HG03280 (cell line): ENCODE results near the gene CR1.
"Not testable (repeated sequence)": the region's sequence is repeated elsewhere in the genome, so short reads cannot be mapped to it uniquely, and the experiment has no call there.

Experiments
- ATAC-seq: cut with Tn5 transposase; IDR thresholded peaks from one replicate; pipeline ENCODE4 v1.9.1; 2021; ENCODE audit warnings: mild to moderate bottlenecking, moderate library complexity; ENCODE audit not compliant: unreplicated experiment

The CR1 gene

DNA sequence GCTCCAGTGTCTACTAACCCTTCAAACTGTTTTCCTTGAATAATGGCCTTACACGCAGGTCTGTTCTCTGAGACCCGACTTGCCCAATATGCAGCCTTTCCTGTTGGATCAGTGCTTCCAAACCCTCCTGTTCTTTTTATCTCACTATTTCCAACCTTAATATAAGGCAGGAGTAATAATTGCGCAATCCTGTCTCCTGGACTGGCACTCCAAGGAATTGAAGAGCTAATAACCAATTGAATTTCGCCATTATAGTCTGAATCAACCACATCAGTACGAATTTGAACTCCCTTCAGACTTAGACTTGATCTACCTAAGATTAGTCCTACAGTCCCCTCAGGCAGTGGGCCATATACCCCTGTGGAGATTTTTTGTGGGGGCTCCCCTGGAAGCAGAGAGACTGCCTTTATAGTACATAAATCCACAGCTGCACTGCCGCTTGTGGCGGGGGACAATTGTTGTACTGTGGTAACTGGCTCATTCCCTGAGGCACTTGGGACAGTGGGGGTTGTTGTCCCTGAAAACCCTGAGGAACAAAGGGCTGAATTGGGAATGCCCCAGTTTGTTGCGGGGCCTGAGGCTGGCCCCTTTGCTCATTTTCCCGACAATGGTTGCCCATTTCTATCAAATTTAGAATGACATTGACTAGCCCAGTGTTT is 142.7 kb downstream of the CR1 start:
- ATAC-seq, result not testable (repeated sequence)

DNA sequence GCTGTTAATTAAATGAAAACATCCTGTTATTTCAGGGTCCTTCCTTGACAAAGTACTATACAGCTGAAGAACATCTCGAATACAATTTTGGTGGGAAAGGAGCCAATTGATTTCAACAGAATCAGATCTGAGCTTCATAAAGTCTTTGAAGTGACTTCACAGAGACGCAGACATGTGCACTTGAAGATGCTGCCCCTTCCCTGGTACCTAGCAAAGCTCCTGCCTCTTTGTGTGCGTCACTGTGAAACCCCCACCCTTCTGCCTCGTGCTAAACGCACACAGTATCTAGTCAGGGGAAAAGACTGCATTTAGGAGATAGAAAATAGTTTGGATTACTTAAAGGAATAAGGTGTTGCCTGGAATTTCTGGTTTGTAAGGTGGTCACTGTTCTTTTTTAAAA is 143.4 kb downstream of the CR1 start:
- not testable (repeated sequence) for ATAC-seq

DNA sequence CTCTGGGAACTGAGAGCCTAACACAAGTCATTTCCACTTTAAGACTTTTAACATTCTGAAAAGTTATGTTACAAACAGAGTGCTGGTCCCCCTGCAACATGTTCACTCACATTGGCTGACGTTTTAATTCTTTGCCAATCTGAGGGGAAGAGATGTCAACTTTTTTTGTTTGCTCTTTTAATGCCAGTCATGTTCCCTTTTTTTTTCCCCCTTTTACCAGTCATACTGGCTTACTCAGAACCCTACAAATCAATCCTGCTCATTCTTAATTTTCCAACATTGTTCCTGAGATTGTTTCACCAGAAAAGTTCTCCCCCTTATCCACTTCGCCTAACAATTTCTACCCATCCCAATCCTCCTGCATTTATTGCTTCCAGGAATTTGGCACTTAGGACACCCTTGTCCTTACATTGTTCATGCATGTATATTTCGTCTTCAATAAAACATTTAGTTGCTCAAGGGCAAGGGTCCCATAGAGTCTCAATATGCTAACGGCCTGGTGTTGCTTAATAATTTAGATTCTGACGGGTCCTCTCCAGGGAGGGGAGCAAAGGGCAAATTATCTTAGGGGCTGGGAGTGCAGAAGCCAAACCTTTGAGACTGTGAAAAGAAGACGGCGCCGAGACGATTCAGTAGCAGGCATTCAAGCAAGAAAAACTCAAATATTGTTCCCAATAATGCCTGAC is 148.4 kb downstream of the CR1 start:
- peak; percentile 16 for ATAC-seq

DNA sequence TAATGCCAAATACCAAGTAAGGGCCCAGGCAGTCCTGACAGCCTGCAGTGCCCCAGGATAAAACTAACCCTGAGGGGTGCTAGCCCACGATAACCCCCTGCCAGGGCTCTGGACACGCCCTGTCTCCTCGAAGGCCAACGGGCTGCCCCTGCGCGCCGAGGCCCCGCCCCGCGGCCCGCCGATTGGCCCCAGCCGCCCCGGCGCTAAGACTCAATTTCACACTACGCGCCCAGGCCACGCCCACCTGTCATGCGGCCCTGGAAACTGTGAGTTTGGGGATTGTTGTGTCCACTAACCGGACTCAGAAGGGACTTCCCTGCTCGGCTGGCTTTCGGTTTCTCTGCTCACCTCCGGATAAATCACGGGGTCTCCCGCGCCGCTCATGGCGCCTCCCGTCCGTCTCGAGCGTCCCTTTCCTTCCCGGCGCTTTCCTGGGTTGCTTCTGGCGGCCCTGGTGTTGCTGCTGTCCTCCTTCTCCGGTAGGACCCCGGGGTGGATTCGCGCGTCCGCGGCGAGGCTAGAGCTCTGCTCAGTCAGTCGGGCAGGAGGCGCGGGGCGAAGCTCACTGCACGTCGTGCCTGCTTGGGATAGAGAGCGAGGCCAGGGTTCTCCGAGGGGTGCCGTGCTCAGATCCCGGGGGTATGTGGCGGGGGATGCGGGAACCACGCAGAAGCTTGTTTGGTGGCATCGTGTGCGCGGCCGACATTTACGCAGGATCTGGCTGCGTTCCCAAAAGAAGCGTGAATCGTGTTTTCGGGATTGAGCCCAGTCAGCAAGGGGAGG is 149.1 kb downstream of the CR1 start, which contains the start of gene CR1L:
Gene CR1L (plus strand): TSS at position 282 of the 783 bp plus-strand sequence. CDS start 101 bp downstream, at position 383.
- ATAC-seq, result peak; percentile 90

DNA sequence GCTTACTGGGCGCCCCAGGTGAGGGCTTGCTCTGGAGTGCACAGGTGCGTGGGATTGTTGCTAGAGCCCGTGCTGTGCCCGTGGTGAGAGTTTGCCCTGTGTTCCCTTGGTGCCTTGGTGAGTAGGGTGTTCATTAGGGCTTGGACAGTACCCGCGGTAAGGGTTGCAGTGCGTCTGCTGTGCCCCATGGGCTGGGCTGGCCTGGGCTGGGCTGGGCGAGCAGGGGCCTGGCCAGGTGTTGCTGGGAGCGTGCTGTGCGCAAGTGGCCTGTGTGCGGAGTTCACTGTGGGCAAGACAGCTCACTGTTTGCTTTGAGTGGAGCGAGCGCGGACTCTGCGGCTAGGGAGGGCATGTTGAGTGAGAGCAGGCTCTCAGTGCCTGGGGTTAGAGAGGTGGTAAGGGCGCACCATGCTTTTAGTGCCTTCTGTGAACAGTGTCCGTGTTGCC is 149.7 kb downstream of the CR1 start:
- ATAC-seq, result no peak

DNA sequence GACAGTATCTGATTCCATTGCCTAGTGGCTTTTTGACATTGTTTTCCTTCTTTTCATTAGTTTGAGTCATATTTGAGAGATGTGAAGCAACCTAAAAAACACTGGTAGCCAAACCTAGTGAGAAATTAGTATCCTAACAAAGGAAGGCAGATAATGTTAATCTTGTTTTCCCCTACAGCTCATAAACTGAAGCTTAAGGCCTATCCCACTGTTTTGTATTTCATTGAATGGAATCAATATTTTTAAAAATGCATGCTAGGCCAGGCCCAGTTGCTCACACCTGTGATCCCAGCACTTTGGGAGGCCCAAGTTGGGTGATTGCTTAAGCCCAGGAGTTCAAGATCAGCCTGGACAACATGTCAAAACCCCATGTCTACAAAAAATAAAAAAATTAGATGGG is 150.2 kb downstream of the CR1 start:
- ATAC-seq, result no peak

DNA sequence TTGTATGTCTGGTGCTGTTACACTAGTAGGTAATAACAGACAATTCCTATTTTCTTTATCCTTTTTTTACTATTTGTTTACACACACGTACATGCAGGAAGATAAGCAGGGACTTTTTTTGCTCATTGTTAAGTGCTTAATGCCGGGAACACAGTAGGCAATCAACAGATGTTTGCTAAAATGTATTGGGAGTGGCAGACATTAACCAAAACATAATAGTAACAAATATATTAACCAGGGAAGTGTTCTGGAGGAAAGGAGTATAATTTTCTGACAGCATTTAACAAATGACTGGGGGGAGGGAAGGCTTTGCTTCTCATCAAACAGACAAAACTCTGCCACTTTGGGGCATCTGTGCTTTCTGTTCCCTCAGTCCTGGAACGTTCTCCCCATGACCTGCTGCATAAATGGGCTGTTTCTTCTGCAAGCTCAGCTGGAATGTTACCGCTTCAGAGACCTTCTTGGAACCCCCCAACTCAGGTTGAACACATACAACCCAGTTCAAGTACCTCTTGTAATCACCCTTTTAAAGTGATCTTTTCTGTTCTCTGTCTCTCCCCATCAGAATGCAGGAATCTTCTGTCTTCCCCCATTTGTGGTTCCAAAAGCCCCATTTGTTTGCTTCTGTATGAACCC is 151.1 kb downstream of the CR1 start:
- no peak for ATAC-seq

DNA sequence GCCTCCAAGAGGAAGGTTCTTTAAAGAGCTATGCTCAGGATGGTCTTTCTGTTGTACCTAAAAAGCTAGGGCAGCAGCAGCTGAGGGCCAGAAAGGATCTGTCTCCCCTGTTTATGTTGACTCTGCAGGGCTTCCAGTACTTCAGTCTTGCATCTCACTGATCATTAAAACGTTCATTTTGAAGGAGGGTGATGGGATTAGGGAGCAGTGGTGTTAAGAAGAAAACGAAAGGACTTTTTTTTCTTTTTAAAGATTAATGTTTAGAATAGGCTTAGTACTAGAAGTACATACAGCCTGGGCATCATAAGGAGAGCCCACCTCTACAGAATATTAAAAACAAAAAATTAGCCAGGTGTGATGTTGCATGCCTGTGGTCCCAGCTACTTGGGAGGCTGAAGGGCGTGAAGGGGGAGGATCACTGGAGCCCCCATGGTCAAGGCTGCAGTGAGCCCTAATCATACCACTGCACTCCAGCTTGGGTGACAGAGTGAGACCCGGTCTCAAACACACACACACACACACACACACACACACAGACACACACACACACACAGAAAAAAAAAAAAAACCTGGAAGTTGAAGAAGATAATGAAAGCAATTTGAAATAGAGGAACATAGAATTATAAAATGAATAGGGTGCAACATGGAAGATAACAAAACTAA is 151.8 kb downstream of the CR1 start:
- ATAC-seq, result no peak

DNA sequence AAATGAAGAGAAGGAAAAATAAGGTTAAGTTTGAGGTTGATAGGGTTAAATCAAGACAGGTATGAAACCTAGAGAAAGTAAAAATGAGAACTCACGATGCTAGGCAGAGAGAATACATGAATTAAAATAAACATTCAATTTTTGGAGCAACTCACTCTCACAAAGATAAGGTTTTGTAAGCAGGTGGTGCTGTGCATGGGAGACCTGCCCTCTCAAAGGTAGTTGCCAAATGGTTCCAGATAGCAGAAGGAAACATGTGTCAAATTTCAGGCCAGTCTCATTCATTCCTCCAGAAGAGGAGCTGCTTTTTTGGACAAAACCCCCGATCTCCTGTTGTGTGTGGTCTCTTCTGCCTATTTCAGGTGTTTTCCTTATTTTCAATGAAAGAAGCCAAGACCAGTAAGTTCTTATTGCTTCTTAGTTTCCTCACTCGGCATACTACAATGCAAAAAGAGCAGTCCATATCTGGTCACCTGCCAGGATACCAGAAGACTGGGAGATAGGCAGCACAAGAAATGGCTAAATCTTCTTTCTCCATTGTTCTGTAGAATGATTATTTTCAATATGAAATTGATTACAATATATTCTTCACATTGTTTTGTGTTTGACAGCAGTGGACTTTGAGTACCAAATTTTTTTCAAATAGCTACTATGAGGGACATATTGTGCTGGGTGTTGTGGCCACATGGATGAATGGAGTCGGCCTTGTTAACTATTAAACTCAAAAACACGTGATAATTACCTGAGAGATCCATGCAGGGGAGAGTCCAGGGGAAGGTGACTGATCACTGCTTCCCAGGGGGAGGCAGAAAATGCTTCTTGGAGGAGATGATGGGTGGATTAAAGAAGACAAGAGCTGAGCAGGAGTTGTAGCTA is 152.6 kb downstream of the CR1 start:
- ATAC-seq, result no peak

DNA sequence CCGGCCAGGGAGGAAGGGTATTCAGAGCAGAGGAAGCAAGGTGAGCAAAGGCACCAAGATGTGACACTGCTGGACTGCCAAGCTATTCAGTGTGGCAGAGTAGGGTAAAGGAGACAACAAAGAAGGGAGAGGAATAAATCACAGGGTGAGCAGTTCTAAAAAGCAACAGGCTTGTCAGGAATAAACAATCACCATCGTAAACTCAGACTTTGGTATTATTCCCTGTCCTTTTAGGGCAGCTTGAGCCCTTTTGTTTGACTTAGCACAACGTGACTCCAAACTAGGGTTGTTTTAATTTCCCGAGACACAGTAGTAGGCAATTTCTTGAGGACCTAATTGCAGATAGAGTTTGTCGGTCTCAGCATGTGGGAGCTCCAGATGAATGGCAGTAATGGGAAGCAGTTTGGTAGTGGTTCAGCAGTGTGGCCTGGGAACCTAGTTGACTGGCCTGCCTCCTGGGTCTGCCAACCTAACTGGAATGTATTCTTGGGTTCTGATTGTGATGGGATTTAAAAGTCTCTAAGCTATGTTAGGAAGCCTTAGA is 153.3 kb downstream of the CR1 start:
- no peak for ATAC-seq

DNA sequence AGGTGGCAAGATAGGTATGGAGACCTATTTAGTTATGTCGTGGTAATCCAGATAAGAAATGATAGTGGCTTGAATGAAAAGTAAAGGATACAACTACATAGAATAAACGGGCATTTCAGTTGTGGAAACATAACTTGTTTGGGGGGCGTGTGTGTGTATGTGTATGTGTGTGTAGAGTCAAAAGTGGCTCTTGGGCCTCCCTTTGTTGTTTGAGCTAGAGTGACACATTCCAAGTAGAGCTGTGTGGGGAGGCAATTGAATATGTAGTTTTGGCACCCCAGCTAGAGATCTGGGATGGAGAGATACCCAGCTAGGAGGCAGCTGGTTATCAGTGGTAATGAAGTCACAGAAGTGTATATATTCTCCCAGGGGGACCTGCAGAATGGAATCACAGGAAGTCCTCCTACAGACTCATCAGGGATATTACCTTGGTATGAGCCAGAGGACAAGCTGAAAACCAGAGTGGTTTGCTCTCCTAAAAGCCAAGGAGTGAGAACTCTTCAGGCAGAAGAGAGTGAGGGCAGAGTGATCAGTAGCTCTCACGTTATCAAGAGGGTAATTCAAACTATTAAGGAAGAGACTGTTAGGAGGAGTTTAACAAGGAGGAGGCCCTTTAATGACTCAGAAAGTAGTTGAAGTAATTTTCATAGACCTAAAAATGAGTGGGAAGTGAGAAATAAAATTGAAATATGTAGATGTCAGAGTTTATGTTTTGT is 154.1 kb downstream of the CR1 start:
- ATAC-seq, result no peak

DNA sequence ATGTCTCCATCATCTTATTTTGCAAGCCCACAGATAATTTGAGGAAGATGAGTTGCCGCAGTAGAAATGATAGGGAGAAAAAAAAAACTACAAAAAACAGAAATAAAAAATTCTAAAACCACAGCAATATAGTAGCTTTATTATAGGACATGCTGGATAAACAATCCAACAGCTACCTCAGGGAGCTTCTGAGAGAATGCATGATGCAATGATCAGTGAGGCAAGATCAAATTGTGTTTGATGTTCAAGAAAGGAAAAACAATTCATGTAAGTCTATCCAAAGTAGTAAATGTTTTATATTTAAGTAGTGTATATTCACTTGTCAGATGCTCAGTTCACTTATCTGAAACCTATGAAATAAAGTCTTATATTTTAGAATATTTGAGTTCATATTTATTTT is 155.6 kb downstream of the CR1 start:
- ATAC-seq, result no peak

DNA sequence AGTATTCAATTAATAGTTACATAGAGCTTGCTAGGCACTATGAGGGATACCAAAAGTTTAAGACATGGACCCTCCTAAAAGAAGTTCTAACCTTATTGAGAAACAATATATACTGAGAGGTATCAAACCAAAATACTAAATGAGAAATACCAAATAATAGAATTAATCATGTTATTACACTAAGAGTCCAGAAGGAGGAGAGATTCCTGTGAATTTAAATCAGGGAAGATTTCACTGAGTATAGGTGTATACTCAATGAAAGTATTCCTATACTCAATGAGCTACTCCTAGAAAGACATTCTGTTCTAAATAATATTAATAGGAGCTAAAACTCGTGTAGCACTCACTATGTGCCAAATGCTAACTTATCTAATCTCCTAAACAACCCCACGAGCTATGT is 158.4 kb downstream of the CR1 start:
- no peak for ATAC-seq

DNA sequence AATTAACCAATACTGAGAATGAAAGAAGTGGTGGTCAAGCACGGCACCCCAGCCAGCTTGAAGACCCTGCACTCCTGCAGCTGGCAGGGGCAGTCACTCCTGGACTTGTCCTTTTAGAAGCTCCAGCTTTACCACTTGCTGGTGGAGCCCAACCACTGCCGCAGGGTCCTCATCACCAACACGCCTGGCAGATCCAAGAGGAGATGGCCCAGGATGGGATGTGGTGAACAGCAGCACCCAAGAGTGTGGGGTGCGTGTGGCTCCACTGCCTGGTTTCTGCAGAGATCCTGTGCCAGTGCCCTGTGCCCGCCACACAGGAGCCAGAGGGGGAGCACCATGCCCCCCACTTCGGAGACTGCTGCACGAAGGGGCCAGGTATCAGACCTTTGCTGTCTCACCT is 162.5 kb downstream of the CR1 start:
- ATAC-seq, result no peak

DNA sequence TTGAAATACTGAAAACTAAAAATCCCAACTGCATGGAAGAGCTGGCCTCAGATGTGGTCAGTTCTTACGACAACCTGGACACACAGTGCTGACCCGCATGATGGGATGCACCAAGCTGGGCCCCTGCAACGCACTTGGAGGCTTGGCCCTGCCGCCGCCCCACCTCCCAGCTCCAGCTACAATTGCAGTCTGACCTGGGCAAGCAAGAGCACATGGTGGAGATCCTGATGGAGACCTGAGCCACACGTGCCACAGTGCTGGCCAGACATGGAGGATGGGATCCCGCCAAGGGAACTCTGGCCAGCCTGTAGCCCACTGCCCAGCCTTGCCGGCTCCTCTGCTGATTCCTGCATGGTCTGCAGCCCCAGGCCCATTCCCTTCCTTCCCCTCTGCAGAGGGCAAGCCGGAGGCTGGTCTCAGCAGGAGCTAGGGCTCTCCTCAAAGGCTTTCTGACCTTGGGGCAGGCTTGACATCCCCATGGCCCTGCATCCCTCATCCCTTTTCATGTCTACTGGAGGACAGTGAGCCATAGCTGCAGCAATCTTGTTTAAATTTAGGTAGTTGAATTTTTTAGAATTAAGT is 163.0 kb downstream of the CR1 start:
- ATAC-seq, result no peak

DNA sequence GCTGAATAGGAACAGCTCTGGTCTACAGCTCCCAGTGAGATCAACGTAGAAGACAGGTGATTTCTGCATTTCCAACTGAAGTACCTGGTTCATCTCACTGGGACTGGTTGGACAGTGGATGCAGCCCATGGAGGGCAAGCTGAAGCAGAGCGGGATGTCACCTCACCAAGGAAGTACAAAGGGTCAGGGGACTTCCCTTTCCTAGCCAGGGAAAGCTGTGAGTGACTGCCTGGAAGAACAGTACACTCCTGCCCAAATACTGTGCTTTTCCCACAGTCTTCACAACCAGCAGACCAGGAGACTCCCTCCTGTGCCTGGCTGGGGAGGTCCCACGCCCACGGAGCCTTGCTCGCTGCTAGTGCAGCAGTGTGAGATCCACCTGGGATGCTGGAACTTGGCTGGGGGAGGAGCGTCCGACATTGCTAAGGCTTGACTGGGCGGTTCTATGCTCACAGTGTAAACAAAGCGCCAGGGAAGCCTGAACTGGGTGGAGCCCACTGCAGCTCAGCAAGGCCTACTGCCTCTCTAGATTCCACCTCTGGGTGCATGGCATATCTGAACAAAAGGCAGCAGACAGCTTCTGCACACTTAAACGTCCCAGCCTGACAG is 163.7 kb downstream of the CR1 start:
- ATAC-seq, result no peak

DNA sequence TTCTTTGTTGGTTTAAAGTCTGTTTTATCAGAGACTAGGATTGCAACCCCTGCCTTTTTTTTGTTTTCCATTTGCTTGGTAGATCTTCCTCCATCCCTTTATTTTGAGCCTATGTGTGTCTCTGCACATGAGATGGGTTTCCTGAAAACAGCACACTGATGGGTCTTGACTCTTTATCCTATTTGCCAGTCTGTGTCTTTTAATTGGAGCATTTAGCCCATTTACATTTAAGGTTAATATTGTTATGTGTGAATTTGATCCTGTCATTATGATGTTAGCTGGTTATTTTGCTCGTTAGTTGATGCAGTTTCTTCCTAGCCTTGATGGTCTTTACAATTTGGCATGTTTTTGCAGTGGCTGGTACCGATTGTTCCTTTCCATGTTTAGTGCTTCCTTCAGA is 165.5 kb downstream of the CR1 start:
- ATAC-seq, result not testable (repeated sequence)

DNA sequence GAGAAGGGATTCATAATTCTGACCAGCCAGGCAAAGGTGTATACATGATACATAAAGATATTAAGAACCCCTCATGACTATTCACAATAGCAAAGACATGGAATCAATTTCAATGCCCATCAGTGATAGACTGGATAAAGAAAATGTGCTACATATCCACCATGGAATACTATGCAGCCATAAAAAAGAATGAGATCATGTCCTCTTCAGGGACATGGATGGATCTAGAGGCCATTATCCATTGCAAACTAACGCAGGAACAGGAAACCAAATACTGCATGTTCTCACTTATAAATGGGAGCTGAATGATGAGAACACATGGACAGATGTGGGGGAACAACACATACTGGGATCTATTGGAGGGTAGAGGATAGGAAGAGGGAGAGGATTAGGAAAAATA is 170.4 kb downstream of the CR1 start:
- ATAC-seq, result no peak
